HG02610 (cell line): Measurements from ENCODE around the gene IGF1R.

Experiments
- ATAC-seq: cut with Tn5 transposase; IDR thresholded peaks from one replicate; pipeline ENCODE4 v1.9.1; 2021; ENCODE audit warnings: mild to moderate bottlenecking, moderate library complexity; ENCODE audit not compliant: unreplicated experiment

IGF1R gene

DNA sequence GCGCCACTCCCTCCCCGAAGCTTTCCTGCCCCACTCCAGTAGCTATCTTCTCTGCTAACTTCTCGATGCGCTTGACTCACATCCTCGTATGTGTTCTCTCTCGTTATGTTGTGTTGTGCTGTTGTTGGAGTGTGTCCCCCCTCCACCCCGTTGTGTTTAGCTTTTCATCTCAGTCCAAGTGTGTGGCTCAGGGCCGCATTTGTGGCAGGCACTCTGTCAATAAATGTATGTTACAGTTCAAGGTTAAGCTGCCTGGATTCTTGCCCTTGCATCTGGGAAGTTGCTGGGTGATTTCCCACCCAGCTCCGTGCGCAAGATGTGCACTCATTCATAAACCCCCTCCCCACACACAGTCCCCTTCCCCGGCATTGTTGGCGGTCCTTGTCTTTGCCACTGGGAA lies 287.4 kb downstream of the IGF1R start:
- ATAC-seq = no peak

GRCh38 chr15:98937413-98938104 lies 289.2 kb downstream of the IGF1R start:
- peak; percentile 73 for ATAC-seq

DNA sequence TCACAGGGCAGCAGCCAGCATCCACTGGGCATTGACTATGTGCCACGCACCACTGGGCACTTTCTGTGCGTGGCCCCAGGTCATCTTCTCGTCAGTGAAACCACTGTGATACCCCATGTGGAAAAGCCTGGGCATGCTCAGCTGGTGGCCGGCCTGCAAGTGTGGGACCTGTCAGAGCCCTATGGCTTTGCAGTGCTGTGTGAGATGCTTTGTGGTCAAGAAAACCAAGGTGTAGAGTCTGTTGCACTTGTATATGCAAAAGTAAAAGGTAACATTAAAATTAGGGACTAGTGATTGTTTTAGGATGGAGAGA lies 289.7 kb downstream of the IGF1R start:
- peak; percentile 56 for ATAC-seq

- ATAC-seq = no peak
These were observed 290.5 kb downstream of the IGF1R start for GRCh38 chr15:98938799-98939198.

- no peak for ATAC-seq
These were observed 291.2 kb downstream of the IGF1R start for GRCh38 chr15:98939311-98940080.

DNA sequence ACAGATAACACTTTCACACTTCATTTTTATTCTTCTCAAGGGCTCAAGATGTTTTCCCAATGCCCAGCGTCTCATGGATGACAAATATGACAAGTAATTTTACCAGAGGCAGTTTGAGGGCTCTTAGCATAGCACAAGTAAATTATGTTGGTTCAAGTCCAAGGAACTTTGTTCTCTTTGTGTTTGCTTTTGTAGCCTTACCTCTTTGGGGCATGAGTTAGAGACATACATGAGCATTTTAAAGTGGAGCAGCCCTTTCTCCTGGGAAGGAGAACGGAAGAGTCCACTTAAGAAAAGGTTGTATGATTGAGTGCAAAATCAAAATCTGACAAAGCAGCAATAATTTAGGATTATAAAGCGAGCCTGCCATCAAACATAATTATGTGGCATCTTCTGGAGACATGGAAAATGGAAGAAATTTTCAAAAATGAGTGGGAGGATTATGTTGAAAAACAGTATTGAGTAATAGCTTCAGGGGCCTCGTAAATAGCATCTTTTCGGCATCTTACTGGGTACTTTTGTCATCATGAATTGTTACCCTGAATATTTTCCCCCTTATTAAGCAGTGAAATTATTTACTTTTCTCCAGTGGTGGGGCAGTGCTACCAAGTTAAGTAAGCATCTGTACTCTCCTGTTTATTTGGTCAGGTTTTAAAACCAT lies 293.4 kb downstream of the IGF1R start:
- ATAC-seq = no peak

- no peak for ATAC-seq
These were observed 294.1 kb downstream of the IGF1R start for GRCh38 chr15:98942431-98942830.

- no peak for ATAC-seq
These were observed 294.7 kb downstream of the IGF1R start for GRCh38 chr15:98943051-98943508.

DNA sequence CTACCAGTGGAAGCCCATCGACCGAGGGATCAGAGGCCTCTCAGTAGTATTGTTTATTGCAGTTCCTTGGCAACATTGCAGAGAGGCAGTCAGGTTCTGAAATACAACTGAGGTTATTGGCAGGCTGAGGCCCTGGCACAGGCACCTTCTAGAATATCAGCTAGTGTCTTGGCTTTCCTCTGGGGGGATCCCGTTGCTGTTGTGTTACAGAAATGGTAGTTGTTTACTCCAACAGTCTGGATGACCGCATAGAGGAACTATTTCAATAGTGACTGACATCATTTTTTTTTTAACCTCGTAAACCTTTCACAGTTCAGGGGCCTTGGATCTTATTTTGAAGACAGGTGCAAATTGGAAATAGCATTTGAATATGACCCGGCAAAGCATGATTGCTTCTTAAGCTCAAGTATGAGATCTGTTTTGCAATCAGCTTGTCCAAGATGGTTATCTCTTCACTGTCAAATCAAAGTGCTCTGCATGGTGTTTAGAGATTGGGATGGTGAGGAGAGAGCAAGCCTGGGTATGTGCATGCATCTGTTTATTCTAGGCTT lies 295.3 kb downstream of the IGF1R start:
- no peak for ATAC-seq

DNA sequence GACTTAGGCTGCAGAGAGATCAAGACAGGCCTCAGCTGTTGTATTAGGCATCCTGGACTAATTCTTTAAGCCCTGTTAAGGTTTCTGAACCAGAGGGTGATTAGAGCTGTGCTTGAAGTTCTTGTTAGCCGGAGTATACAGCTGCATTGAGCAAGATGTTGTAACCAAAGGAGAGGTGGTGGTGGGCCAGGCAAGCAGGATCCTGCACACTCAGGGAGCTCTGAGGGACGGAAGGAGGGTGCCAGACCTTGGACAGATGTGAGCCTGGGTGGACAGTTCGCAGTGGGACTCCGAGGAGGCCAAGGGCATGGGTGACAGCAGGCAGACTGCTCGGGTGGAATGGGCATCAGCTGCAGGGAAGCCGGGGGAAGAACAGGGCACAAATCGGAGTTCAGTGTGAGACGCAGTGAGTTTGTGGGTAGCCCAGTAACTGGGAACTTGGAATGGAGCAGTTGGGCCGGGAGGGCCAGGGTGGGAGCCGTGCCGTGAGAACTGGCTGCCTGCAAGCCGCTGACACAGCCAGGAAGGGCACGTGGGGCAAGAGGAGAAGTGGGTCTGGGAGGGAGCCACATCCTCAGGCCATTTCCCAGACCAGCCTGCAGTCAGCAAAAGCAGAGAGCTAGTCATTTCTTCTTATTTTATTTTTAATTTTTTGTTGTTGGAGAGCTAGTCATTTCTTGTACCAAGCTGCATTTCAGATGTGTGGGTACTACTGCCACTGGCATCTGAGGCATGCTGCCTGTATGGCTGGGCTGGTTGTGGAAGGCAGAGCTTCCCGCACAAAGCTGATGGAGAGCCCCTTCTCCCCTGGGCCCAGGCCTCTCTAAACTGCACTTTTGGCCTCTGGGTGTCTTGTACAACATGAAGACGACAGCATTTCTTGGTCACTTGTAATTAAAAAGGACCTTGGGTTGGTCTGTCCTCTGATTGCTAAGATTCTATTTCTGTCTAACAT lies 298.2 kb downstream of the IGF1R start:
- no peak for ATAC-seq

DNA sequence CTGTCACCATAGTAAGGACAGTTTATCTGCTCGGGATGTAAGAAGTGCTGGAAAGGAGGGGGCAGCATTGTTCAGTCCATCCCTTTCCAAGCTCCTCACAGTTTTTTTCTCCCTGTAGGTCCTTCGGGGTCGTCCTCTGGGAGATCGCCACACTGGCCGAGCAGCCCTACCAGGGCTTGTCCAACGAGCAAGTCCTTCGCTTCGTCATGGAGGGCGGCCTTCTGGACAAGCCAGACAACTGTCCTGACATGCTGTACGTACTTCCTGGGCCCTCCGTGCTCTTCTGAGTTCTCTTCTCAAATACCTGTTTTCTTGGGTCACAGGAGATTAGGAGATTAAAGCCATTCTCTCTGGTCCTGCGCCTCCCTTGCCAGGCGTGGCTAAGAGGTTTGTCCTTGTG lies 300.1 kb downstream of the IGF1R start:
- no peak for ATAC-seq

DNA sequence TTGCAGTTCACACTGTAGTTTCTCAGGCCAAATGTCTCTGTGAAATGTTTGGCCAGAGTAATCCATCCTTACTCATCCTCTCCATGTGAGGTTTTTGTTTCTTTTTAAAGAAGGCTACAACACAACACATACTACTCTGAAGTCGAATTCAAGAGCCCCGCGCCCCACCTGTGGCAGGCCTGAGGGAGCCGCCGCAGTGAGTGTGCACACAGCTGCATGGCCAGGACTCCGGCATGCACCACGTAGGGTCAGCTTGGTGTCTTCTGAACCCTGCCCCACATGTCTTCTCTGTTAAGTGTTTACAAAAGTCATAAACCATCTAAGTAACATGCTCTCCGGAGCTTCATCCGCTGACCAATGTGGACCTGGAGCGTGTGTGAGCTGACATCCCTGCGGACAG lies 300.6 kb downstream of the IGF1R start:
- ATAC-seq = no peak

GRCh38 chr15:98949624-98950023 lies 301.3 kb downstream of the IGF1R start:
- ATAC-seq = no peak

GRCh38 chr15:98950248-98950647 lies 301.9 kb downstream of the IGF1R start:
- no peak for ATAC-seq

GRCh38 chr15:98951004-98951403 lies 302.7 kb downstream of the IGF1R start:
- ATAC-seq = no peak

- no peak for ATAC-seq
These were observed 303.4 kb downstream of the IGF1R start for GRCh38 chr15:98951493-98952320.

DNA sequence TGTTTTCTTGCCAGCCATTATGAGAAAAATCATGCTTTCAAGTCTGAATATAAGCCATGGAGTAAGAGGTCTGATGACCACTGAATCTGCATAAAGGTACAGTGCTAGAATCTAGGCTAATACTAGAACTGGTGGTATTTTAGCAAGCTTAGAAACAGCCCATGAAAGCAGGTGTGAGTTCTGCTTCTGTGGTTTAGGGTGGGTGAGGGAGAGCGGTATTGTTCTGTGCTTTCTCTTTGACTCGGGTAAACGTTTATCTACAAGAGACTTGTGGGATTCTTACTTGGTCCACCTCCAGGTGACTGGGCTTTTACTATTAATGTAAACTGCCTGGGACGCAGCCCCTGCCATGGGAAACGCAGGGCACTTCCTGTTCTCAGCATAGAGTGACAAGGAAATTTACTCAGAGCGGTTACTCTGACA lies 304.1 kb downstream of the IGF1R start:
- peak; percentile 90 for ATAC-seq

GRCh38 chr15:98953000-98953787 lies 304.9 kb downstream of the IGF1R start:
- peak; percentile 49 for ATAC-seq

DNA sequence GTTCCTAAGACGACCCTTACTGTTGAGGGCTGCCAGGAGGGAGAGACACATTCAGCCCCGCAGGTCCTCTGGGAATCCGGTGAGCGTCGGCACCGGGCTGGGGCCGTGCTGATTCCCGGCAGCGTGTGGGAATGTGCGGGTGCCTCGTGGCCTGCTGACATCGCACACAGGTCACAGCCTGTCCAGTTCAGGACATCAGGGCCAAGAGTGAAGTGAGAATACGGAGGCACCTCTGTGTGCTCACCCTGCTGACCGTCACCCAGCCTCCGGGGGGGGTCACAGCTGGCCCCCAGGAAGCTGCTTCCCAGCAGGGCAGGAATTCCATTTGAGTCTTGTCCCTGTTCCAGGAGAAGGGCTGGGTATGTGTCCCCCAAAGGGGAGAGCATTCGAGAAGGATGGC lies 305.6 kb downstream of the IGF1R start:
- ATAC-seq = no peak
